HG02840 (cell line): ENCODE measurements around the gene ITFG1.
"Not testable (repeated sequence)": the region's sequence is repeated elsewhere in the genome, so short reads cannot be mapped to it uniquely, and the experiment has no call there.

ENCODE experiments used
- ATAC-seq: cut with Tn5 transposase; IDR thresholded peaks from one replicate; pipeline ENCODE4 v1.9.1; 2021; ENCODE audit warnings: mild to moderate bottlenecking, moderate library complexity, moderate number of reproducible peaks; ENCODE audit not compliant: unreplicated experiment, low FRiP score

The ITFG1 gene

DNA sequence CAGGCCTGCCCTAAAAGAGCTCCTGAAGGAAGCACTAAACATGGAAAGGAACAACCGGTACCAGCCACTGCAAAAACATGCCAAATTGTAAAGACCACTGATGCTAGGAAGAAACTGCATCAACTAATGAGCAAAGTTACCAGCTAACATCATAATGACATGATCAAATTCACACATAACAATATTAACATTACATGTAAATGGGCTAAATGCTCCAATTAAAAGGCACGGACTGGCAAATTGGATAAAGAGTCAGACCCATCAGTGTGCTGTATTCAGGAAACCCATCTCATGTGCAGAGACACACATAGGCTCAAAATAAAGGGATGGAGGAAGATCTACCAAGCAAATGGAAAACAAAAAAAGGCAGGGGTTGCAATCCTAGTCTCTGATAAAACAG lies 111.8 kb downstream of the ITFG1 start:
- not testable (repeated sequence) for ATAC-seq

- ATAC-seq: not testable (repeated sequence)
Measured at GRCh38 chr16:47347021-47347696, 113.7 kb downstream of the ITFG1 start.

DNA sequence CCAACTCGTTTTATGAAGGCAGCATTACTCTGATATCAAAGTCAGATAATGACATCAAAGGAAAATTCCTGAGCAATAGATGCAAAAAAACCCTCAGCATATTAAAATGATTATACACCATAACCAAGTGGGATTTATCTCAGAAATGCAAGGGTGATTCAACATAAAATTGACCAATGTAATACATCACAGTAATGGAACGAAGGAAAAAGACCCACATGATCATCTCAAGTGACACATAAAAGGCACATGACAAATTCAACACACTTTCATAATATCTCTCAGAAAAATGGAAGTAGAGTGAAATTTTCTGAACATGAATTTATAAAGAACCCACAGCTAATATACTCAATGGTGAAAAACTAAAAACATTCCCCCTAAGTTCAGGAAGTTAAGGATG lies 118.8 kb downstream of the ITFG1 start:
- ATAC-seq: no peak

GRCh38 chr16:47330562-47330961 lies 130.3 kb downstream of the ITFG1 start:
- not testable (repeated sequence) for ATAC-seq

DNA sequence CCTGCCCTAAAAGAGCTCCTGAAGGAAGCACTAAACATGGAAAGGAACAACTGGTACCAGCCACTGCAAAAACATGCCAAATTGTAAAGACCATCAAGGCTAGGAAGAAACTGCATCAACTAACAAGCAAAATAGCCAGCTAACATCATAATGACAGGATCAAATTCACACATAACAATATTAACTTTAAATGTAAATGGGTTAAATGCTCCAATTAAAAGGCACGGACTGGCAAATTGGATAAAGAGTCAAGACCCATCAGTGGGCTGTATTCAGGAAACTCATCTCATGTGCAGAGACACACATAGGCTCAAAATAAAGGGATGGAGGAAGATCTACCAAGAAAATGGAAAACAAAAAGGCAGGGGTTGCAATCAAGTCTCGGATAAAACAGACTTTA lies 136.6 kb downstream of the ITFG1 start:
- ATAC-seq: not testable (repeated sequence)

- ATAC-seq: no peak
Measured at GRCh38 chr16:47323241-47323640, 137.6 kb downstream of the ITFG1 start.

GRCh38 chr16:47320546-47321310 lies 140.1 kb downstream of the ITFG1 start:
- ATAC-seq: no peak

DNA sequence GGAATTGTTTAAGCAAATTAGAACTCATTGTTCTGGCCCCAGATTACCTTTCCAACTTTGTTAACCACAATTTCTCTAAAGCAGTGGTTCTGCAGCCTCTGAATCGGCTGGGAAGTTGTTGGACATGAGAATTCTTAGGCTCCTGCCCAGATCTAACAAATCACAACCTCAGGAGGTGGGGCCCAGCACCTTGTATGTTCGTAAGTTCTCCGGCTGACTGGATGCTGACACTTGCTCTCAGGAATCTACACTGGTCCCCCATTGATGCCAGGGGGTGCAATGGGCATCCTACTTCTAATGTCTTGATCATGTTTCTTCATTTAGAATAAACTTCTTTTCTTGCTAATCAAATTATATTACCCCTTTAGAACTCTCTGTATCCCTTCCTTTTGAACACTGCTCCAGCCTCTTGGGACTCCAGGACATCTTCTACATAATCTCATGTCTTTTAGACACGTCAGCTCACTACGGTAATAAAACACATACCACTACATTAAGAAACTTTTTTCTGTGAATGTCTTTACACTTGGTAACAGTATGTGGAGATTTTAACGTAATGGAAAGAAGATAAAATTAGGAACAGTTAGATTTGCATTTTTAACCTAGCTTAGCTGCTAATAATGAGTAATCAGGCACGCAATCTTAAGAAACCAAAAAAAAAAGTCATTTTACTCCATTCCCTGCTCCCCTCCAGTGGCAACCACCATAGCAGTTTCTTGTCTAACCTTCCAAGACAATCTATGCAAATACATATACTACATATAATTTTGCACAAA lies 143.2 kb downstream of the ITFG1 start:
- no peak for ATAC-seq

GRCh38 chr16:47316442-47317015 lies 144.3 kb downstream of the ITFG1 start:
- ATAC-seq: no peak

DNA sequence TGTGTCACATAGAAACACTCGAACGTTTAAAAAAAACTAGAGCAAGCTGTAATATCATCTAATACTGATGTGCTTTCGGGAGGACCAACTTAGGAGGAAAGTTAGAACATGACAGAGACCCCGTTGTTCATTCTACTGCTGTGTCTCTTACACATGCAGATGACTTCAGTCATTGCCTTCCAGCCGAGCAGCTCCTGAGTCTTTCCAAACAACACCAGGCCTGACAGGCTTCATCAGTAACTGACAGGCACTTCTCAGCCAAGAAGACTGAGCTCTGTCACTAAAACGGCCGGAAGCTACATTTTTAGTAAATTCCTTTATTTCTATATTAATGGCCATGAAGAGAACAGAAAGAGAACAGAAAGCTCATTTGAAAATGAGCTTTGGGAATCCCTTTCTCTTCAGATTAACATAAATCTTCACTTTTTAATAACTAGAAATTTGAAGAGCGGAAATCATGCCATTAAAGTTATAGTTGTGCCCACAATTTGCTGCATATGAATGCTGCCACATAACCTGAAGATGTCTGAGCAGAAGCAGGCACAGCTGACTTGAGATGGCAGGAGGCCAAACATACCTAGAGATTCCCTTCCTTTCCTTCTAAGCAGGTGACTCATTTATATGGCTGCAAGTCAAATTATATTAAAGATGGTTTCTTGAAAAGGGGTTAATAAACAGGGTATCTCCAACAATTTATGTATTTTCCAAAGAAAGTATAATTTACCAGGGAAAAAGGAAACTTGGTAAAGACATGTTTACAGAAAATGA lies 148.9 kb downstream of the ITFG1 start:
- no peak for ATAC-seq

GRCh38 chr16:47310792-47311211 lies 150.1 kb downstream of the ITFG1 start:
- ATAC-seq: no peak

DNA sequence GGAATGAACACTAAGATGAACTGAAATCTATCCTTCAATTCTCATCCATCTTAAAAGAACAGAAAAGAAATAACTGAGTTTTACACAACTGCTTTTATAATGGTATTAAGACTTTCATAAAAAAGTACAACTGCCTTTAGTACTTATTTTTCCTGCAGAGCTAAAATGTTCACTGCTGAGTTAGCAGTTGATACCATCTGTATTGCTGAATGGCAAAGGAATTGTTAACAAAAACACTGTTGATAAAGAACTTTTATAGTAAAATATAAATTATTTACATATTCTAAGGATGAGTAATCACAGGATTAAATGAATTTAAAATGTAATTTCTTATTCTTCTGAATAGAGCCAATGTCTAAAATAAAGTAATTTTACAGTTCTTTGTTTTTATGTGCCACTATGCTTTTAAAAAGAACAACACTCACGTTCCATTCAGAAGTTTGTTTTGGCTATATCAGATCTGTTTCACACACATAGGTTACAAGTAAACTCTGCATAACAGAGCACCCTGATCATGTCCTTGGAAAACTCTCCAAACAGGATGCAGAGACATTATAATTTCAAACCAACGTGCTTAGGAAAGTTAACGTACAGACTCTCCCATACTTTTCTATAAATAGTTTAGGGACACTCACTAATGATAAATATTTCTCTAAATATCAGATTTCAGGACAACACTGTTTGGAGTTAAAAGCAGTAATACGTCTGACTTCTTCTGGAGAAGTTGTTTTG lies 151.1 kb downstream of the ITFG1 start:
- ATAC-seq: no peak

DNA sequence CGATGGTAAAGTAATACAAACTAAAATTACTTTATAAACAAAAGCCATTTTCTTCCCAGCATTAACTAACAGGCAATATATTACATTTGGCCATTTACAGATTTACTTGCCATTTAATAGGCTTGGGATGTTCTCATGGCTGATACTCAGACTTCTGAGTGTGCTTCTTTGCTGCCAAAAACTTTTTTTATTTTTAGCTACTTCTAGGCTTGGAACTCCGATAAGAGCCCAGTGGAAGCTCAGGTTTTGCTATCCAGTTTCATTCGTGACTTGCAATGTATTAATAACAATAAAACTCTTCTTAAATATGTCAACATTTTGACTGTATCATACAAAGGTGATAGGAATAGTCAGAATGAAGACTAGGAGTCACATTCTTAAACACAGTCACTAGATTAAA lies 152.3 kb downstream of the ITFG1 start:
- no peak for ATAC-seq

- ATAC-seq: no peak
Measured at GRCh38 chr16:47304563-47304962, 156.3 kb downstream of the ITFG1 start.

DNA sequence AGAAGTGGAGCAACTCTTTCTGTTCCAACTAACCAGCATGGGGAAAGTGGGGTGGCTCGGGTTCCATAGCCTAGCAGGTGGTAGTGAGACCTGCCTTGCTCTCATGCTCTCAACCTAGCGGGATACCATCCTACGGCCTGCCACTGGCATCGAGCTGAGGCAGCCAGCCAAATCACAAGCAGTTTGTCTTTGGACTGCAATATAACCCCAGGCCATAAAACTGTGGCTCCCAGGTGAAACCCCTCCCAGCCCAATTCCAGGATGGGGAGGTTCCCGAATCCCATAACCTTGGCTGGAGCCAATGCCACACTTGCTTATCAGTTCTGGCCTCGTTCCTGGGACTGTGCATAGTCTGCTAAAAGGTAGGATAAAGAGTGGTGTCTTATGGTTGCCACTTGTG lies 161.3 kb downstream of the ITFG1 start:
- ATAC-seq: no peak

DNA sequence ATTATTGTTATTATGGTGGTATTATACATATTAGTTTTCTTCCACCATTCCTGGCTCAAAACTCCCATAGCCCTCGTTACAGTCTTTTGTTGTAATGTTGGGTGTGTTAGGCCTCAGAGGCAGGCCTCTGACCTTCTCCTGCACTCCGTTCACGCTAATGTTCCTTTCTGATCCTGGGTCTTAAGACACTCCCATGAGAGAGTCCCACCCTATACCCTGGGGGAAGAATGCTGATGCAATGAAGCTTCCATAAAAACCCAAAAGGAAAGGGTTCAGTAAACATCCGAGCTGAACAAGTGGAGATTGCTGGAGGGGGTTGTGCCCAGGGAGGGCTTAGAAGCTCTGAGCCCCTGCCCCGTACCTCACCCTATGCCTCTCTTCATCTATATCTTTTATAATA lies 175.9 kb downstream of the ITFG1 start:
- ATAC-seq: no peak

DNA sequence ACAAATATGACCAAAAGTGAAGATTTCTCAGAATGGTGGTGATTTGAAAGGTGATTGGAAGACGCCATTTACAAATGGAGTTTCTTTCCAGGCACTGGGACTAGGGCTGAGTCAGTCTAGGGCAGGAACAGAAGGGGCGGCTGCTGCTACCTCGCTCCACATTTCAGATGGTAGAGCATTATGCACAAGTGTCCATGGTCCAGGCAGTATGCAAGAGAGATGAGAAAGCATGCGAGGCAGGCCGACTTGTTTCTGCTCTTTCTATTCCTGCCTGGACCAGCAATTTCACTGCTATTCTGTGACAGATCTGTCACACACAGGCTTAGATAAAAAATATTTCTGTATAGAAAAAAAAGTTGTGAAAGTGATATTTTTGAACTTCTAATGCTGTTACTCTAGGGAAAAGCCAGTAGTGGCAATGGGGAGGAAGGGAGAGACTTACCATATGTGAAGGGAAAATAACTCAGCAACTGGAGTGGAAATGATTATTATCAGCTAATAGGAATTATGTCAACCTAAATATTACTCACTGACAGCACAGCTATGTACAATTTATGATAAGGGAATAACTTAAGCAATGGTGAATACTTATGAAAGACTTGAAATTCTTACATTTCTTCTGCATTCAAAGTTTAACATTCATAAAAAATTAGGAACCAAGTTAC lies 182.4 kb downstream of the ITFG1 start:
- ATAC-seq: no peak

DNA sequence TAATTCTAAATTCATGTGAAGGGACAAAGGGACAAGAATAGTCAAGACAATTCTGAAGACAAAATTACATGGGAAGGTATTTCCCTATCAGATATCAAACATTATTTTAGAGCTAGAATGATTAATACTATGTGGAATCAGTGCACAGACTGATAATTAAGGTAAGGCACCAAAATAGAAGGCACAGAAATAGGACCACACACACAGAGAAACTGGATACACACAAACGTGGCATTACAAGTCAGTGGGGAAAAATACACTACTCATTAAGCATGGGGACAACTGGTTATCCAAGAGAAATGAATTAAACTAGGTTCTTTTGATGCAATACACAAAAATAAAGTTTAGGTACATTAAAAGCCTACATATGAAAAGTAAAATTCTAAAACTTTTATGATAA lies 184.3 kb downstream of the ITFG1 start:
- no peak for ATAC-seq

DNA sequence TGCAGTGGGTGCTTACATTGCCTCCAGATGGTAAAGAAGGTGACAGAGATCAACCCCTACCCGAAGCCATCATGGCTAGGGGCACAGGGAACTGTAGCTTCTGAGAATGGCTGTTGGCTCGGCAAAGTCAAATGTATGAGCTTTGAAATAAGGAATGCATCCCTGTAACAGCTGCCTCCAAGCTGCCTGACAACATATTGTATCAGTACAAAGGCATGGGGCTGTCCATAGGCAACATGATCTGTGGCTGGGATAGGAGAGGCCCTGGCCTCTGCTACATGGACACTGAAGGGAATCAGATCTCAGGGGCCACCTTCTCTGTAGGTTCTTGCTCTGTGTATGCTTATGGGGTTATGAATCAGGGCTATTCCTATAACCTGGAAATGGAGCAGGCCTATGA lies 197.9 kb downstream of the ITFG1 start:
- no peak for ATAC-seq
